T-helper 1 cell treated with Interleukin-12 subunit alpha and Interleukin-12 subunit beta and Interleukin-4 antibody, amounts not matched to agents 30 μg/mL and 1 μg/mL, for 36 hours (primary cell): ENCODE results near the gene SLC22A2.
"Not testable (repeated sequence)": the region's sequence is repeated elsewhere in the genome, so short reads cannot be mapped to it uniquely, and the experiment has no call there.

ENCODE experiments used
- H3K27ac Mint-ChIP-seq: one replicate; pipeline ENCODE4 v1.8.0; 2021; ENCODE audit warnings: mild to moderate bottlenecking, mixed read lengths
- H3K27me3 Mint-ChIP-seq: one replicate; pipeline ENCODE4 v1.8.0; 2021; ENCODE audit warnings: low read depth, mixed read lengths
- H3K36me3 Mint-ChIP-seq: one replicate; pipeline ENCODE4 v1.8.0; 2021; ENCODE audit warnings: low read depth, mixed read lengths
- H3K4me1 Mint-ChIP-seq: one replicate; pipeline ENCODE4 v1.8.0; 2021; ENCODE audit warnings: low read depth, mixed read lengths
- H3K4me3 Mint-ChIP-seq: one replicate; pipeline ENCODE4 v1.8.0; 2021; ENCODE audit warnings: mild to moderate bottlenecking, moderate library complexity, mixed read lengths
- H3K9me3 Mint-ChIP-seq: one replicate; pipeline ENCODE4 v1.8.0; 2021; ENCODE audit warnings: mixed read lengths

Gene SLC22A2

GRCh38 chr6:160258346-160259142, at the start of gene SLC22A2:
Gene SLC22A2, minus strand, starts transcription at chr6:160258821. Its CDS starts 64 bp downstream, at chr6:160258757.
- no peaks in the 10 kb centered on the region for H3K36me3 Mint-ChIP-seq
- no peak within 1 kb of the TSS for H3K4me3 Mint-ChIP-seq
- peaks cover 4% of the 10 kb centered on the region for H3K27me3 Mint-ChIP-seq
- no peaks in the 10 kb centered on the region for H3K4me1 Mint-ChIP-seq
- H3K27ac Mint-ChIP-seq: no peak within 1 kb of the TSS
- H3K9me3 Mint-ChIP-seq: no peaks in the 10 kb centered on the region

- H3K36me3 Mint-ChIP-seq: no peaks in the 10 kb centered on the region
- peaks cover 8% of the 10 kb centered on the region for H3K27me3 Mint-ChIP-seq
- H3K9me3 Mint-ChIP-seq: peaks cover 1% of the 10 kb centered on the region
- H3K27ac Mint-ChIP-seq: no peak overlapping the region
- no peaks in the 10 kb centered on the region for H3K4me1 Mint-ChIP-seq
- H3K4me3 Mint-ChIP-seq: no peak overlapping the region
Observed at GRCh38 chr6:160305926-160306713, 47.5 kb upstream of the SLC22A2 start.

- no peak overlapping the region for H3K4me3 Mint-ChIP-seq
- H3K4me1 Mint-ChIP-seq: no peaks in the 10 kb centered on the region
- peaks cover 8% of the 10 kb centered on the region for H3K27me3 Mint-ChIP-seq
- no peaks in the 10 kb centered on the region for H3K9me3 Mint-ChIP-seq
- H3K36me3 Mint-ChIP-seq: no peaks in the 10 kb centered on the region
- no peak overlapping the region for H3K27ac Mint-ChIP-seq
Observed at GRCh38 chr6:160303806-160304205, 45.2 kb upstream of the SLC22A2 start.

GRCh38 chr6:160302431-160303082, 43.9 kb upstream of the SLC22A2 start:
- H3K36me3 Mint-ChIP-seq, H3K4me3 Mint-ChIP-seq, H3K27ac Mint-ChIP-seq, H3K4me1 Mint-ChIP-seq, H3K9me3 Mint-ChIP-seq, H3K27me3 Mint-ChIP-seq: not testable (repeated sequence)

- H3K27ac Mint-ChIP-seq: no peak overlapping the region
- H3K4me1 Mint-ChIP-seq: no peaks in the 10 kb centered on the region
- H3K27me3 Mint-ChIP-seq: peaks cover 13% of the 10 kb centered on the region
- H3K36me3 Mint-ChIP-seq: no peaks in the 10 kb centered on the region
- H3K9me3 Mint-ChIP-seq: no peaks in the 10 kb centered on the region
- no peak overlapping the region for H3K4me3 Mint-ChIP-seq
Observed at GRCh38 chr6:160301339-160301738, 42.7 kb upstream of the SLC22A2 start.

GRCh38 chr6:160300076-160300695, 41.6 kb upstream of the SLC22A2 start:
- Mint-ChIP-seq H3K4me1 (no peaks in the 10 kb centered on the region), H3K9me3 (no peaks in the 10 kb centered on the region), H3K36me3 (no peaks in the 10 kb centered on the region), H3K27me3 (peaks cover 13% of the 10 kb centered on the region), H3K27ac (no peak overlapping the region), H3K4me3 (no peak overlapping the region)

- no peak overlapping the region for H3K27ac Mint-ChIP-seq
- H3K27me3 Mint-ChIP-seq: peaks cover 8% of the 10 kb centered on the region
- no peaks in the 10 kb centered on the region for H3K9me3 Mint-ChIP-seq
- H3K4me1 Mint-ChIP-seq: no peaks in the 10 kb centered on the region
- H3K36me3 Mint-ChIP-seq: no peaks in the 10 kb centered on the region
- no peak overlapping the region for H3K4me3 Mint-ChIP-seq
Observed at GRCh38 chr6:160299559-160299958, 40.9 kb upstream of the SLC22A2 start.

- Mint-ChIP-seq H3K27ac (no peak overlapping the region), H3K4me3 (no peak overlapping the region), H3K9me3 (no peaks in the 10 kb centered on the region), H3K27me3 (peaks cover 5% of the 10 kb centered on the region), H3K36me3 (no peaks in the 10 kb centered on the region), H3K4me1 (no peaks in the 10 kb centered on the region)
Observed at GRCh38 chr6:160298121-160298520, 39.5 kb upstream of the SLC22A2 start.

GRCh38 chr6:160297310-160297709, 38.7 kb upstream of the SLC22A2 start:
- no peaks in the 10 kb centered on the region for H3K9me3 Mint-ChIP-seq
- H3K4me1 Mint-ChIP-seq: no peaks in the 10 kb centered on the region
- no peak overlapping the region for H3K4me3 Mint-ChIP-seq
- no peak overlapping the region for H3K27ac Mint-ChIP-seq
- H3K36me3 Mint-ChIP-seq: no peaks in the 10 kb centered on the region
- H3K27me3 Mint-ChIP-seq: peaks cover 5% of the 10 kb centered on the region

- Mint-ChIP-seq H3K9me3 (no peaks in the 10 kb centered on the region), H3K36me3 (no peaks in the 10 kb centered on the region), H3K4me3 (no peak overlapping the region), H3K27me3 (peaks cover 5% of the 10 kb centered on the region), H3K4me1 (no peaks in the 10 kb centered on the region), H3K27ac (no peak overlapping the region)
Observed at GRCh38 chr6:160293844-160294243, 35.2 kb upstream of the SLC22A2 start.

- Mint-ChIP-seq H3K4me1 (no peaks in the 10 kb centered on the region), H3K4me3 (no peak overlapping the region)
Observed at GRCh38 chr6:160285541-160286105, 27.0 kb upstream of the SLC22A2 start.

GRCh38 chr6:160284575-160284974, 26.0 kb upstream of the SLC22A2 start:
- Mint-ChIP-seq H3K36me3 (no peaks in the 10 kb centered on the region), H3K4me3 (no peak overlapping the region), H3K4me1 (no peaks in the 10 kb centered on the region), H3K27me3 (peaks cover 19% of the 10 kb centered on the region), H3K27ac (no peak overlapping the region), H3K9me3 (no peaks in the 10 kb centered on the region)

More at GRCh38 chr6:160285541-160286105, 27.0 kb upstream of the SLC22A2 start:
- Mint-ChIP-seq H3K27ac (no peak overlapping the region), H3K9me3 (no peaks in the 10 kb centered on the region), H3K27me3 (peaks cover 19% of the 10 kb centered on the region), H3K36me3 (no peaks in the 10 kb centered on the region)

- H3K36me3 Mint-ChIP-seq: no peaks in the 10 kb centered on the region
Observed at GRCh38 chr6:160282444-160282843, 23.8 kb upstream of the SLC22A2 start.

GRCh38 chr6:160279850-160280249, 21.2 kb upstream of the SLC22A2 start:
- Mint-ChIP-seq H3K27me3 (peaks cover 11% of the 10 kb centered on the region), H3K9me3 (no peaks in the 10 kb centered on the region), H3K4me1 (no peaks in the 10 kb centered on the region), H3K36me3 (no peaks in the 10 kb centered on the region), H3K4me3 (no peak overlapping the region), H3K27ac (no peak overlapping the region)

More at GRCh38 chr6:160282444-160282843, 23.8 kb upstream of the SLC22A2 start:
- Mint-ChIP-seq H3K27me3 (peaks cover 19% of the 10 kb centered on the region), H3K4me3 (no peak overlapping the region), H3K9me3 (no peaks in the 10 kb centered on the region), H3K4me1 (no peaks in the 10 kb centered on the region), H3K27ac (no peak overlapping the region)
